Stimulated activated CD4-positive, alpha-beta T cell treated with anti-CD3 and anti-CD28 coated beads, Interleukin-15, amount 100 ng/mL, for 24 hours (primary cell): ENCODE results near the gene SEPTIN2.
"Not testable (repeated sequence)": the region's sequence is repeated elsewhere in the genome, so short reads cannot be mapped to it uniquely, and the experiment has no call there.

Source experiments
- DNase-seq: peaks from one replicate; pipeline ENCODE4 v3.0.0-alpha.2; 2020

Gene SEPTIN2

DNA sequence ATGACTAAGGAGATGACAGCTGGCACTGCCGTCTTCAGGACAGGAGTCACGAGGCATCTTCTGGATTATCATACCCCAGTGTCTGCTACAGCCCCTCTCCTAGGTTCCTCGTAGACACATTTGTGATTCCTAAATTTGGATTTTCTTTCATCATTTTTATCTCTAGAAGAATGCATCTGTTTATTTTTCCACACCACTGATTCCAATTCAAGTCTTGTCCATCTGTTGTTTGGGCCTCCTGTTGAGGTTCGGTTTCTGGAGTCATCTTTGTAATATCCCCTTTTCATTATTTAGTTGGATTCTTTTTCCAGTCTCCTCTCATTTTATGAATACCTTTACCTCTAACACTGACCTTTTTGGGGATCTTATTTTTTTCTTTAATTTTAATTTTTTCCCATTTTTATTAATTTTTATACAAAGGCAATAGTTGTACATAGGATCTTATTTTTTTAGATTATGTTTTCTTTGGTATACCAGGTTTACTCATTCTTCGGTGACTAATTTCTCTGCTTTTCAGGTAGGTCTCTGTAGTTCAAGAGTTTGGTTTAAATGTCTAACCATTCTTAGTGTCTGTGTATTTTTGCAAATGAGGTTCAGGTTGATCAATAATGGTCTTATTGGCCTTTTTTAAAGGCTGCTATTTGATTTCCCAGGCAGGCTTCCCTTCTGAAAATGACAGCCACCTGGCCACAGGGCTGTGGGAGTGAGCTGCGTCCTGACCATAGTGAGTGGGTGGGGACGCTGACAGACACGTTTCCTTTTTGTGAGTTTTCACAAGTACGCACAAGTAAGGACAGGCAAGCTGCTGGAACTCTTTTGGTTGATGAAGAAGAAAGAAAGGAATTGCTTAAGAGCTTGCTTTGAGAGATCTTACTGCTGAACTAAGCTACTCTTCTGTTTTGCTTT is 74.8 kb downstream of the SEPTIN2 start:
- DNase-seq = peak; percentile 38

DNA sequence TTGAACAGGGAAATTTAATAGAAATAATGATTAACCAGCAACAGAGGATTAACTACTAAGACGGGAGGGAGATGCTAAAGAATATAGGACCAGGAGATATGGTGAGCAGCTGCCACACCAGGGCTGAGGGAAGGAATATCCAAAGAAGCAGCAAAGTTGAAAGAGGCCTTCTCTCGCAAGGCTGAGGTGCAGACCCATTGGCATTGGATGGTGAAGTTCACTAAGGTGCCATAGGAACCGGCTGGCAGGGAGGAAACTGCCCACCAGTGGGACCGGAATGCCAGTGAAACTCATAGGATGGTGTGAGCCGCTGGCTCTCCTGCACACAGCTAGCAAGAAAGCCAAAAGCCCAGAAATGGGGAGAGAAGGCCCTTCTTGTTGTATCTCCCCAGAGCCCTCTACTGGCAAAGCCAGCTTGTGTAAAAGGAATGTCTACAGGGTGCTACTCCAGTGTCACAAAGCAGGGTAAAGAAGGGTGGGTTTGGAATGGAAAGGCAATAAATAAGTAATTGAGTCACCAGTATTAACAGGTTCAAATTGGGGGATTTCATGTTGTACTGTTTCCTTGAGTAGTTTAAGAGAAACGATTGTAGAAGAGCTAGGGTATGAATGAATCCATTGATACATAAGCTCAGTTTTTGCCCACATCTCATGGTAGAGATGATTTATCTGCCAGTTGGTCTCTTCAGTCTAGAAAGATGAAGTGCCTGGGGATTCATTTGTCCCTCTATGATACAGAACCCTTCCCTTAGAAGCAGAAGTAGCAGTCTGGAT is 76.4 kb downstream of the SEPTIN2 start:
- DNase-seq = no peak

DNA sequence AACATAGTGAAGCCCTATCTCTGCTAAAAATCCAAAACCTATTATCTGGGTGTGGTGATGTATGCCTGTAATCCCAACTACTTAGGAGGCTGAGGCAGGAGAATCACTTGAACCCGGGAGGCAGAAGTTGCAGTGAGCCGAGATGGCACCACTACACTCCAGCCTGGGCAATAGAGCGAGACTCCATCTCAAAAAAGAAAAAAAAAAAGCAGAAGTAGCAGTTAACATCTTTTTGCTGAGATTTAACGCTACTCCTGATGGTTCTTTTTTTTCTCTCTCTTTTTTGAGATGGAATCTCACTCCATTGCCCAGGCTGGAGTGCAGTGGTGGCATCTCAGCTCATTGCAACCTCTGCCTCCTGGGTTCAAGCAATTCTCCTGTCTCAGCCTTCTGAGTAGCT is 77.0 kb downstream of the SEPTIN2 start:
- not testable (repeated sequence) for DNase-seq

DNA sequence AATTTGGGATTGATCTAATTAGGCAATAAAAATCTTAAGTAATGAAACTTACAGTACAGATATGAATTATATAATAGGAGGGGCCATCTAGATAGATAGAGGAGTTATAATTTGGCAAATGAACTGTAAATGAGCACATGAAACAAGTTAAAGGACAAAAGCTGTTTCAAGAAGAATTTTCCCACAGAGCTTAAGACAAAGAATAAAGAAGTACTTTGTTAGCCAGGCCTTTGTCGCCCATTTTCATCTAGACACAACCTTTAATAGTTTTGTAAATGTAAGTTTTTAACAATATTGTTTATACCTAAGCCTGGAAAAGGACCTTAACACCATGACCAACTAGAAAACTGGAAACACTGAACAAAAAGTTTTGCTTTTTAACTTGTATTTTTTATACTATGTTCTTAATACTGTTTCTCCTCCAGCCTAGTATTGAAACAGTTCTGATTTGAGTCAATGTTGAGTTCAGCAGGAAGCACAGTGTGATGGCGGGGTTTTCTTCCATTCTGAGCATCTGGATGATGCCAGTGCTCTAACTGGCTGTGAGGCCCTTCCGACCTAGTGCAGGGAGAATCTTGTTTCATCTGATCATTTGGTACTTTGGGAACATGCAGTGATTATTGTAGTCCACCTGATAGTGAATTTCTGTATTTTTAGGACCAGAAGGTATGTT is 77.9 kb downstream of the SEPTIN2 start:
- no peak for DNase-seq

DNA sequence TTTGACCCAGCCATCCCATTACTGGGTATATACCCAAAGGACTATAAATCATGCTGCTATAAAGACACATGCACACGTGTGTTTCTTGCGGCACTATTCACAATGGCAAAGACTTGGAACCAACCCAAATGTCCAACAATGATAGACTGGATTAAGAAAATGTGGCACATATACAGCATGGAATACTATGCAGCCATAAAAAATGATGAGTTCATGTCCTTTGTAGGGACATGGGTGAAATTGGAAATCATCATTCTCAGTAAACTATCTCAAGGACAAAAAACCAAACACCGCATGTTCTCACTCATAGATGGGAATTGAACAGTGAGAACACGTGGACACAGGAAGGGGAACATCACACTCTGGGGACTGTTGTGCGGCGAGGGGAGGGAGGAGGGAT is 81.1 kb downstream of the SEPTIN2 start:
- not testable (repeated sequence) for DNase-seq

DNA sequence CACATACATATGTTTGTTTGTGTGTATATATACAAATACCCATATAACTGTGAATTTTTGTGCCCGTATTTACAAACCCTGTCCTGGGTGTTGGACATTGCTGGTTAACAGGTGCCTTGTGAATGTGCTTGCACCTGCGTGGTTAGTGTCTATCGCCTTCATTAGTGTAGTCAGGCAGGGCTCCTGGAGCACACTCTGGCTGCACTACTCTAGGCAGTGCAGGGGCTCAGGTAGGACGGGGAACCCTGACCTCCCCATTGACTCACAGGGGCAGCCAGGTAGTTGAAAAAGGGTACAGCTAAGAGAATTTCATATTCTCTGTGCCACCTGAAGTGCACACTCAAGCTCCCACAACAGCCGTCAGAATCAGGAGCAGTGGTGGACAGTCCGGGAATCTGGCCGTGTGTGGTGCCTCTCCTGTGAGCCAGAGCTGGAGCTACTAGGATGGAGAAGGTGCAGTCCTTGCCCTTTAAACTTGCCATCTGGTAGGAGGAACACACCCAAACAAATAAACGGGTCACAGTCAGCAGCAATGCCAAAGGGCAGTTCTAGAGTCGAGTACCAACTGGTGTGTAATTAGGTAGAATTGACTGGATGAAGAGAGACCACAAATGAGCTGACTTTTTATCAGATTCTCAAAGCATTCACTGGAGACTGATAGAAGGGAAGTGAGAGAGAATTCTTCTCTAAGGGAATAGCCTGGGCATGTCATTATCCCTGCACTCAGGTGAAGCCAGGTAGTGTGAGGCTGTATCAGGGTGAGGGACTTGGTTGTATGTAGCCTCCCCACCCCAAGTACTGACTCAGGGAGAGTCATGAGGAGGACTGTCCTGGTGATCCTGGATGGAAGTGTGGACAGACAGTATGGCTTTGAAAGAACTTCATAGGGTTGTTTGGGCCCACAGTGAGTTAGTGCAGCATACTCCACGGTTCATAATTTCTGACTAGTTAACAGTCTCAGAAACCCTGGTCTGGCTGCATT is 84.5 kb downstream of the SEPTIN2 start:
- no peak for DNase-seq
